Uterus (tissue), 4 donors: ENCODE measurements around the gene FUT6. TPM values are rescaled to one million over a fixed set of nuclear protein-coding genes. Genes with fewer than 3 reads are reported as not detected.

ENCODE experiments used
- DNase-seq, 2 donors: peaks; one replicate each; pipeline ENCODE4 v3.0.0-alpha.2; 2019 to 2020
- H3K27ac ChIP-seq, 2 donors: fragments of 200-600 bp; sonication (generic); 1 replicate in 1 of 2; 2 replicates in 1 of 2; pipeline ENCODE4 v1.5.1; 2016 to 2018
- H3K27me3 ChIP-seq, 2 donors: fragments of 200-600 bp; sonication (generic); one replicate each; pipeline ENCODE4 v1.5.1; 2018 to 2019; ENCODE audit warnings: control low read depth in 1 of 2
- H3K36me3 ChIP-seq, 2 donors: fragments of 200-600 bp; sonication (generic); one replicate each; pipeline ENCODE4 v1.5.1; 2019; ENCODE audit warnings: control low read depth in 1 of 2
- H3K4me1 ChIP-seq, 2 donors: fragments of 200-600 bp; sonication (generic); one replicate each; pipeline ENCODE4 v1.5.1; 2018 to 2019; ENCODE audit warnings: control low read depth in 1 of 2
- H3K4me3 ChIP-seq, 2 donors: fragments of 200-600 bp; sonication (generic); 1 replicate in 1 of 2; 2 replicates in 1 of 2; pipeline ENCODE4 v1.5.1; 2018 to 2019; ENCODE audit warnings: mild to moderate bottlenecking in 1 of 2
- H3K9me3 ChIP-seq, 2 donors: fragments of 200-600 bp; sonication (generic); one replicate each; pipeline ENCODE4 v1.5.1; 2019; ENCODE audit warnings: control low read depth in 1 of 2
- POLR2A ChIP-seq, 2 donors: fragments of 450-650 bp; IDR thresholded peaks; one replicate each; pipeline ENCODE4 v1.6.1; 2016; ENCODE audit warnings: antibody characterized with exemption in 2 of 2, mild to moderate bottlenecking in 1 of 2, moderate library complexity in 1 of 2
- intact Hi-C: fragments of 100-400 bp; cut with DNase I; formaldehyde crosslinking; loops from one replicate; pipeline ENCODE4 v1.15.1; 2023; ENCODE audit warnings: low total_unique reads
- total RNA-seq, 4 donors: library from RNA; depleted of rRNA in 3 of 4; stranded (reverse); fragments of >200 nt in 3 of 4; gene quantifications; one replicate each; pipeline versions ENCODE4 v1.1.0 to v1.2.4, GENCODE V29; 2014 to 2023
- TF ChIP-seq, protein P1 (sequence below), 4 experiments: fragments of 200-600 bp in 2 of 4; fragments of 450-650 bp in 2 of 4; sonication (generic) in 2 of 4; IDR thresholded peaks; one replicate each; pipeline ENCODE4 v1.5.1; 2016 to 2019; ENCODE audit warnings: antibody characterized with exemption in 4 of 4, mild to moderate bottlenecking in 2 of 4, moderate library complexity in 1 of 4
- donor health status: DM: yes; HTN: yes; CAD: no.

FUT6 gene
- total RNA-seq, 4 donors from 2014 or later = 0.55 TPM; not detected in 3

DNA sequence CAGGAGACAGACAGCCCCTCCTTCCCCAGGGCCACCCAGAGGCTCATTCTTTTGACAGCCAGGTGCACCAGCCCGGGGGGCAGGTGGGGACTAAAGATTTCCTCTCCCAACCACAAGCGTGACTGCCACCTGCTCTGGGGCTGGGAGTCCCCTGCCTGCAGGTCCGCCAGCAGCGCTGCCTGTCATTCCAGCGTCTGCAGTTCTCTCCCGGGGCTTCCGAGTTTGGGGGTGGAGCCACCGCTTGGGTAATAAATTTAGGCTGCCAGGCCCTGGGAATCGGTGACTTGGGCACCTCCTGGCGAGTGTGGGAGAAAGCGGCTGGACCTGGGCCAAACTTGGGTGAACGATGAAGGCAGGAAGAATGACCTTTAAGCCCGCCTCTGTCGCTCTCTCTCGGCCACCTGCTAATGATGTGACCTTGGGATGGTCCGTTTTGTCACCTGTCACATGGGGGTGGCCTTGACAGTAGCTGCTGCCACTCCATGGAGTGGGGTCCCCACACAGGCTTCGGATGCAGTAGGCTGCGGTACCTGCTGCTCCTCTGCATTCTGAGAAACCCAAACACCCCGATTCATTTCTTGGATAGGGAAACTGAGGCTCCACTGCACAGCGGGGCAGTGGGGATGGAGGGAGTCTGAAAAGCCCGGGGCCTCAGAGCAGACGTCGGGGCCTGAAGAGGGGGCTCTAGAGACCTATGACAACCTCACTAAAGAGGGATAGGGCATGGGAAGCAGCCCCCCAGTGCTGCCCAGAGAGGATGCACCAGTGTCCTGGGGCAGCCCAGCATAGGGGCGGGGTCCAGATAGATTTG lies 12.8 kb downstream of the FUT6 start:
- peaks cover 0 to 6% of the 10 kb centered on the region in 2 donors for H3K27me3 ChIP-seq
- TF ChIP-seq POLR2A (IDR thresholded peaks at IDR 0.05) = no peak
- TF ChIP-seq, protein P1, sequence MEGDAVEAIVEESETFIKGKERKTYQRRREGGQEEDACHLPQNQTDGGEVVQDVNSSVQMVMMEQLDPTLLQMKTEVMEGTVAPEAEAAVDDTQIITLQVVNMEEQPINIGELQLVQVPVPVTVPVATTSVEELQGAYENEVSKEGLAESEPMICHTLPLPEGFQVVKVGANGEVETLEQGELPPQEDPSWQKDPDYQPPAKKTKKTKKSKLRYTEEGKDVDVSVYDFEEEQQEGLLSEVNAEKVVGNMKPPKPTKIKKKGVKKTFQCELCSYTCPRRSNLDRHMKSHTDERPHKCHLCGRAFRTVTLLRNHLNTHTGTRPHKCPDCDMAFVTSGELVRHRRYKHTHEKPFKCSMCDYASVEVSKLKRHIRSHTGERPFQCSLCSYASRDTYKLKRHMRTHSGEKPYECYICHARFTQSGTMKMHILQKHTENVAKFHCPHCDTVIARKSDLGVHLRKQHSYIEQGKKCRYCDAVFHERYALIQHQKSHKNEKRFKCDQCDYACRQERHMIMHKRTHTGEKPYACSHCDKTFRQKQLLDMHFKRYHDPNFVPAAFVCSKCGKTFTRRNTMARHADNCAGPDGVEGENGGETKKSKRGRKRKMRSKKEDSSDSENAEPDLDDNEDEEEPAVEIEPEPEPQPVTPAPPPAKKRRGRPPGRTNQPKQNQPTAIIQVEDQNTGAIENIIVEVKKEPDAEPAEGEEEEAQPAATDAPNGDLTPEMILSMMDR (IDR thresholded peaks at IDR 0.05) = no peak
- H3K4me3 ChIP-seq = no peak overlapping the region
- no peaks in the 10 kb centered on the region for H3K36me3 ChIP-seq
- peaks cover 0 to 7% of the 10 kb centered on the region in 2 donors for H3K4me1 ChIP-seq
- DNase-seq = no peak
- intact Hi-C loops = no loop called here
- H3K9me3 ChIP-seq = no peaks in the 10 kb centered on the region
- no peak overlapping the region for H3K27ac ChIP-seq

DNA sequence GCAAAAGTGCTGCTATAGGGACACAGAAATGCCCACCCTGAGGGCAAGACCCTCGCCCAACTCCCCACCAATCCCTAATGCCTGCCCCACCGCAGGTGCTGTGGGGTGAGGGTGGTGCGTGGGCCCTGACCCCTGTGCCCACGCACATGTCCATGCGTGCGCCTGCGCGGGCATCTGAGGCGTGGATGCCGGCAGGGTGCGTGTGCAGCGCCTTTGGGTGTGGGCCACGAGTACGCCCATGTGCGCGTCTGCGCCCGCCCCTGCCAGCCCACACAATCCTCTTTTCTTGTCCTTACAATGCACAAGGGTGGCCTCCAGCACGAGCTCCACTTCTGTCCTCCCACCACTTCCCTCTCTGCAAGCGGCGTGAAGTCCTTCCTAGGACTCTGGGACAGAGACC lies 14.3 kb downstream of the FUT6 start:
- DNase-seq = no peak
- Histone ChIP-seq H3K27me3 (peaks cover 0 to 6% of the 10 kb centered on the region in 2 donors), H3K9me3 (no peaks in the 10 kb centered on the region), H3K36me3 (no peaks in the 10 kb centered on the region), H3K4me1 (peaks cover 0 to 7% of the 10 kb centered on the region in 2 donors), H3K27ac (no peak overlapping the region), H3K4me3 (no peak overlapping the region)
- intact Hi-C loops = no loop called here
- TF ChIP-seq, protein P1 (IDR thresholded peaks at IDR 0.05) = no peak

DNA sequence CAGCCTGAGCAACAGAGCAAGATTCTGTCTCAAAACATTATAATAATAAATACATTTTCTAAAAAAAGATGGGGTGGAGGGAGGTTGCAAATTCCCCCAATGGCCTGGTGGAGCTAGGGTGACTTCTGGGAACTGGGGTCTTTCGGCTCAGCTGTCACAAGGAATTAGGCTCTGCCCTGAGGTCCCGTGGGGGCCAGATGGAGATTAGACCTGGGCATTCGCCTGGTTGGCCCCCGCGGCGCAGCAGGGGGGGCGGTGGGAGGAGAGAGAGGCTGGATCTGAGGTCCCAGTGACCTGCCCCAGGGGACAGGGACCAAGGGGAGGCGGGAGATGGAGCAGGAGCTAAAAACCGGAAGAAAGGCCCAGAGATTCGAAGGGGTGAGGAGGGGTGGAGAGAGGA lies 14.8 kb downstream of the FUT6 start:
- intact Hi-C loops = no loop called here
- TF ChIP-seq, protein P1 (IDR thresholded peaks at IDR 0.05) = no peak
- no peak for TF ChIP-seq POLR2A (IDR thresholded peaks at IDR 0.05)
- H3K27me3 ChIP-seq = peaks cover 0 to 6% of the 10 kb centered on the region in 2 donors
- no peak overlapping the region for H3K4me3 ChIP-seq
- no peak overlapping the region for H3K27ac ChIP-seq
- no peak for DNase-seq
- no peaks in the 10 kb centered on the region for H3K36me3 ChIP-seq
- H3K4me1 ChIP-seq = peaks cover 0 to 7% of the 10 kb centered on the region in 2 donors
- H3K9me3 ChIP-seq = no peaks in the 10 kb centered on the region

DNA sequence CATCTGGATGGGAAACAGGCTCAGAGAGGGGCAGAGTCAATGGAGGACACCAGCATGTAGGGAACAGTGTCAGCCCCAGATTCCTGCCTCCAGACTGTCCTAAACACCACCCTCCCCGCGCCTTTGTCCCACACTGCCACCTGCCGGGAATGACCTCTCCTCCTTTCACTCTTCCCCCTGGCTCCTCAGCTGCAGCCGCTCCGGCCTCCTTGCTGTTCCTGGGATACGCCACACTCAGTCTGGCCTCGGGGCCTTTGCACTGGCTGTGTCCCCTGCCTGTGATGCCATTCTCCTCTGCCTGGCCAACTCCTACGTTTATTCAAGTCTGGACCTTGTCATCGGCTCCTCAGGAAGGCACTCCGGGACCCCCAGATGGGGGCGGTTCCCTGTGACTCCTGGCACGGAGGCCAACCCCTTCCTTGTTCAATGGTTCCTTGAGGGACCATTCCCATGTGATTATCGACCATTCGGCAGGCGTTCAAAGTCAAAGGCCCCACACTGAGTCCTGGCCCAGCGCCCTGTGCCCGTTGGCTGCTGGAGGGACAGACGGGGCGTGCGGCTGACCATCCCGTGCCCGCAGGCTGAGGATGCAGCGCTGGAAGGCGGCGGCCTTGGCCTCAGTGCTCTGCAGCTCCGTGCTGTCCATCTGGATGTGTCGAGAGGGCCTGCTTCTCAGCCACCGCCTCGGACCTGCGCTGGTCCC lies 15.8 kb downstream of the FUT6 start:
- intact Hi-C loops = no loop called here
- H3K4me3 ChIP-seq = no peak overlapping the region
- H3K9me3 ChIP-seq = no peaks in the 10 kb centered on the region
- H3K36me3 ChIP-seq = no peaks in the 10 kb centered on the region
- no peak for DNase-seq
- peaks cover 0 to under 1% of the 10 kb centered on the region in 2 donors for H3K27me3 ChIP-seq
- H3K27ac ChIP-seq = no peak overlapping the region
- H3K4me1 ChIP-seq = no peaks in the 10 kb centered on the region
- TF ChIP-seq POLR2A (IDR thresholded peaks at IDR 0.05) = no peak
- TF ChIP-seq, protein P1 (IDR thresholded peaks at IDR 0.05) = no peak
